K562 (cell line): Measurements from ENCODE around the gene CCM2. TPM values are rescaled to one million over a fixed set of nuclear protein-coding genes. Genes with fewer than 3 reads are reported as not detected.

Experiments used
- COPS2 ChIP-seq: fragments of 450-650 bp; conservative IDR thresholded peaks from 2 replicates; pipeline ENCODE4 v1.6.1; 2016; ENCODE audit warnings: mild to moderate bottlenecking, moderate library complexity
- CREBBP ChIP-seq: IDR thresholded peaks from one replicate; pipeline ENCODE4 v1.6.1; 2012; ENCODE audit warnings: low read depth, mild to moderate bottlenecking, control low read depth, inconsistent platforms, low read length
- FOXA1 ChIP-seq: fragments of 450-650 bp; IDR thresholded peaks from 2 replicates; pipeline ENCODE4 v1.6.1; 2016; ENCODE audit warnings: mild to moderate bottlenecking, borderline replicate concordance
- GABPA ChIP-seq: fragments of 200-800 bp; sonication (Bioruptor generic); conservative IDR thresholded peaks from 2 replicates; pipeline ENCODE4 v1.6.1; 2016; ENCODE audit warnings: low read depth, missing genetic modification characterization, missing compliant biosample characterization
- GATAD2A ChIP-seq: fragments of 450-650 bp; IDR thresholded peaks from 2 replicates; pipeline ENCODE4 v1.6.1; 2017
- HSF4 ChIP-seq: fragments of 250-450 bp; sonication (Bioruptor Pico); IDR thresholded peaks from 2 replicates; pipeline ENCODE4 v2.1.2; 2022; ENCODE audit warnings: mild to moderate bottlenecking, moderate library complexity, borderline replicate concordance
- KDM4B ChIP-seq, 2 experiments: fragments of 450-650 bp in 1 of 2; sonication (generic) in 1 of 2; IDR thresholded peaks; 2 replicates each; pipeline ENCODE4 v1.6.1; 2016 to 2017; ENCODE audit warnings: borderline replicate concordance in 2 of 2, antibody characterized with exemption in 1 of 2, low read depth in 1 of 2, mild to moderate bottlenecking in 1 of 2
- LEF1 ChIP-seq: fragments of 450-650 bp; IDR thresholded peaks from 2 replicates; pipeline ENCODE4 v1.6.1; 2016; ENCODE audit warnings: mild to moderate bottlenecking
- MAFK ChIP-seq: IDR thresholded peaks from 2 replicates; pipeline ENCODE4 v1.6.1; 2011; ENCODE audit warnings: low read length, improper control_type of control experiment
- MTA2 ChIP-seq: fragments of 450-650 bp; IDR thresholded peaks from 2 replicates; pipeline ENCODE4 v1.6.1; 2016; ENCODE audit warnings: low read depth
- NCOA4 ChIP-seq: fragments of 450-650 bp; IDR thresholded peaks from 2 replicates; pipeline ENCODE4 v1.6.1; 2018; ENCODE audit warnings: mild to moderate bottlenecking; ENCODE audit not compliant: partially characterized antibody
- SPI1 ChIP-seq: IDR thresholded peaks from 2 replicates; pipeline ENCODE4 v1.6.1; 2011; ENCODE audit warnings: low read depth, low read length, control low read depth, borderline replicate concordance
- TEAD2 ChIP-seq: fragments of 450-650 bp; IDR thresholded peaks from 2 replicates; pipeline ENCODE4 v1.6.1; 2016; ENCODE audit warnings: missing genetic modification characterization, control low read depth, missing compliant biosample characterization
- XRCC3 ChIP-seq: fragments of 450-650 bp; IDR thresholded peaks from 2 replicates; pipeline ENCODE4 v1.6.1; 2017; ENCODE audit warnings: mild to moderate bottlenecking, moderate library complexity
- ZNF165 ChIP-seq: fragments of 250-450 bp; sonication (Bioruptor Pico); IDR thresholded peaks from 2 replicates; pipeline ENCODE4 v1.4.0; 2020; ENCODE audit warnings: borderline replicate concordance
- ZNF239 ChIP-seq: fragments of 250-450 bp; sonication (Bioruptor Pico); IDR thresholded peaks from 2 replicates; pipeline ENCODE4 v1.4.0; 2020; ENCODE audit warnings: mild to moderate bottlenecking
- ZNF551 ChIP-seq: fragments of 250-450 bp; sonication (Bioruptor Pico); IDR thresholded peaks from 2 replicates; pipeline ENCODE4 v1.5.0; 2021; ENCODE audit warnings: mild to moderate bottlenecking, moderate library complexity
- ZNF785 ChIP-seq: fragments of 250-450 bp; sonication (Bioruptor Pico); IDR thresholded peaks from 2 replicates; pipeline ENCODE4 v1.4.0; 2020; ENCODE audit warnings: mild to moderate bottlenecking
- polyA plus RNA-seq, 8 experiments: library from polyadenylated mRNA; depleted of rRNA in 4 of 8; stranded (reverse) in 5 of 8; unstranded in 3 of 8; fragments of >200 nt; fragmentation: Nextera tagmentation in 2 of 8; fragmentation: Illumina TruSeq in 1 of 8; extraction: Ambion mirVana in 2 of 8; extraction: Trizol in 1 of 8; gene quantifications; 2 replicates each; pipeline versions ENCODE4 v1.2.1 to v1.2.3, GENCODE V29; 2011 to 2014; ENCODE audit warnings: inconsistent platforms in 1 of 8, missing spikeins in 1 of 8
- total RNA-seq, 7 experiments: library from RNA; depleted of rRNA in 6 of 7; stranded (reverse); fragments of >200 nt in 6 of 7; fragmentation: Illumina TruSeq in 2 of 7; extraction: Trizol in 2 of 7; gene quantifications; 2 replicates each; pipeline versions ENCODE4 v1.2.1 to v1.2.3, GENCODE V29; 2011 to 2021; ENCODE audit warnings: low replicate concordance in 1 of 7
- TF ChIP-seq, protein P1 (sequence below): fragments of 450-650 bp; formaldehyde crosslinking; IDR thresholded peaks from 2 replicates; pipeline ENCODE4 v1.4.0; 2020; ENCODE audit warnings: mild to moderate bottlenecking
- TF ChIP-seq, protein P2 (sequence below), 2 experiments: fragments of 450-650 bp in 1 of 2; sonication (generic) in 1 of 2; formaldehyde crosslinking in 1 of 2; IDR thresholded peaks in 1 of 2; conservative IDR thresholded peaks in 1 of 2; 2 replicates each; pipeline versions ENCODE4 v1.6.1 to v1.8.1; 2016 to 2023; ENCODE audit warnings: mild to moderate bottlenecking in 2 of 2, moderate library complexity in 2 of 2, inconsistent platforms in 1 of 2, missing genetic modification reagents in 1 of 2
- TF ChIP-seq, protein P3 (sequence below): fragments of 450-650 bp; formaldehyde crosslinking; IDR thresholded peaks from 2 replicates; pipeline ENCODE4 v1.4.0; 2020; ENCODE audit warnings: mild to moderate bottlenecking, moderate library complexity
- TF ChIP-seq, protein P4 (sequence below): fragments of 250-450 bp; sonication (Bioruptor Pico); IDR thresholded peaks from 2 replicates; pipeline ENCODE4 v1.4.0; 2020; ENCODE audit warnings: mild to moderate bottlenecking
- TF ChIP-seq, protein P5 (sequence below): sonication (generic); formaldehyde crosslinking; IDR thresholded peaks from 2 replicates; pipeline ENCODE4 v1.8.1; 2022; ENCODE audit warnings: missing genetic modification reagents

The CCM2 gene
- total and polyA plus RNA-seq, 9 of the 15 experiments (the other 6 are each of a cell fraction or from before 2014, with no cell fraction given): 0.41 to 38.6 (median 25.9) TPM

DNA sequence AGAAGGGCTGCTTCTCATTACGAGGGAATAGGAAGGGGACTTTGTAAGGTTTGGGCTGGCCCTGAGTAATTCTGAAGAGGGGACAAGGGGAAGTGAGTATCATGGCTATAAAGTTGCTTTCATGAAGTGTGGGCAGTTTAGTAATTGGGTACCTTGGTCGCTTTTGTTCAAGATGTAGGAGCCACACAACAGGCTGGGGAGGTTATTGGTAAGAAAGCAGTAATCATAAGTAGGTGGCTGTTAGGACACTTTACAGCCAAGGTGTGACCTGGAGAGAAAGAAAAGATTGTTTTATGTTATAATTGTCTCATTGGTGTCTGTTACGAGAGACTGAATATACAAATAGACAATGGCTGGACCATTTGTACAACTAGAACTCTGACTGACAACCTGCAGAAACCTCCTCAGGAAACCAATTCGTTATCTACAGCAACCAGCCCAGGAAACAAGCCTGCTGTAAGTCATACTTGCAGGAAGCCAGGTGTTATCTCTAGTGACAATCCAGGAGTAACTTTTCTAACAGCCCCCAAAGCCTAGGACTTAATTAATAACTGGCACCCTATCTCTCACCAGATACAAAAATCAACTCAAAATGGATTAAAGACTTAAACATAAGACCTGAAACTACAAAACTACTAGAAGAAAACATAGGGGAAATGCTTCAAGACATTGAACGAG, 5.0 kb upstream of the CCM2 start (continued):
- TF ChIP-seq MAFK (peak; percentile 3; the same call in 1 of the 2 replicates), COPS2 (no peak), HSF4 (CRISPR knock-in tag) (no peak), FOXA1 (no peak), ZNF165 (CRISPR knock-in tag) (no peak), MTA2 (peak; percentile 96), GATAD2A (peak; percentile 96), ZNF785 (CRISPR knock-in tag) (no peak), GABPA (tag) (peak; percentile 65), SPI1 (peak; percentile 24; the same call in 1 of the 2 replicates), KDM4B (IDR thresholded peaks at IDR 0.05; ENCODE audit: borderline replicate concordance in 2 of 2, low read depth in 1 of 2) (no peak), XRCC3 (no peak), NCOA4 (no peak), ZNF551 (CRISPR knock-in tag) (no peak), CREBBP (no peak), ZNF239 (CRISPR knock-in tag) (no peak), TEAD2 (tag) (no peak), LEF1 (peak; percentile 97)
- TF ChIP-seq, protein P1, sequence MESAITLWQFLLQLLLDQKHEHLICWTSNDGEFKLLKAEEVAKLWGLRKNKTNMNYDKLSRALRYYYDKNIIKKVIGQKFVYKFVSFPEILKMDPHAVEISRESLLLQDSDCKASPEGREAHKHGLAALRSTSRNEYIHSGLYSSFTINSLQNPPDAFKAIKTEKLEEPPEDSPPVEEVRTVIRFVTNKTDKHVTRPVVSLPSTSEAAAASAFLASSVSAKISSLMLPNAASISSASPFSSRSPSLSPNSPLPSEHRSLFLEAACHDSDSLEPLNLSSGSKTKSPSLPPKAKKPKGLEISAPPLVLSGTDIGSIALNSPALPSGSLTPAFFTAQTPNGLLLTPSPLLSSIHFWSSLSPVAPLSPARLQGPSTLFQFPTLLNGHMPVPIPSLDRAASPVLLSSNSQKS (CRISPR knock-in tag): no peak
- TF ChIP-seq, protein P2, sequence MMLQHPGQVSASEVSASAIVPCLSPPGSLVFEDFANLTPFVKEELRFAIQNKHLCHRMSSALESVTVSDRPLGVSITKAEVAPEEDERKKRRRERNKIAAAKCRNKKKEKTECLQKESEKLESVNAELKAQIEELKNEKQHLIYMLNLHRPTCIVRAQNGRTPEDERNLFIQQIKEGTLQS (IDR thresholded peaks at IDR 0.05): peak; percentile 53
- TF ChIP-seq, protein P2 (CRISPR knock-in tag; conservative IDR thresholded peaks at IDR 0.05): no peak
- TF ChIP-seq, protein P3, sequence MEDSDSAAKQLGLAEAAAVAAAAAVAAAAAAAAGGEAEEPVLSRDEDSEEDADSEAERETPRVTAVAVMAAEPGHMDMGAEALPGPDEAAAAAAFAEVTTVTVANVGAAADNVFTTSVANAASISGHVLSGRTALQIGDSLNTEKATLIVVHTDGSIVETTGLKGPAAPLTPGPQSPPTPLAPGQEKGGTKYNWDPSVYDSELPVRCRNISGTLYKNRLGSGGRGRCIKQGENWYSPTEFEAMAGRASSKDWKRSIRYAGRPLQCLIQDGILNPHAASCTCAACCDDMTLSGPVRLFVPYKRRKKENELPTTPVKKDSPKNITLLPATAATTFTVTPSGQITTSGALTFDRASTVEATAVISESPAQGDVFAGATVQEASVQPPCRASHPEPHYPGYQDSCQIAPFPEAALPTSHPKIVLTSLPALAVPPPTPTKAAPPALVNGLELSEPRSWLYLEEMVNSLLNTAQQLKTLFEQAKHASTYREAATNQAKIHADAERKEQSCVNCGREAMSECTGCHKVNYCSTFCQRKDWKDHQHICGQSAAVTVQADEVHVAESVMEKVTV (CRISPR knock-in tag): no peak; the same call in 1 of the 2 replicates
- TF ChIP-seq, protein P4, sequence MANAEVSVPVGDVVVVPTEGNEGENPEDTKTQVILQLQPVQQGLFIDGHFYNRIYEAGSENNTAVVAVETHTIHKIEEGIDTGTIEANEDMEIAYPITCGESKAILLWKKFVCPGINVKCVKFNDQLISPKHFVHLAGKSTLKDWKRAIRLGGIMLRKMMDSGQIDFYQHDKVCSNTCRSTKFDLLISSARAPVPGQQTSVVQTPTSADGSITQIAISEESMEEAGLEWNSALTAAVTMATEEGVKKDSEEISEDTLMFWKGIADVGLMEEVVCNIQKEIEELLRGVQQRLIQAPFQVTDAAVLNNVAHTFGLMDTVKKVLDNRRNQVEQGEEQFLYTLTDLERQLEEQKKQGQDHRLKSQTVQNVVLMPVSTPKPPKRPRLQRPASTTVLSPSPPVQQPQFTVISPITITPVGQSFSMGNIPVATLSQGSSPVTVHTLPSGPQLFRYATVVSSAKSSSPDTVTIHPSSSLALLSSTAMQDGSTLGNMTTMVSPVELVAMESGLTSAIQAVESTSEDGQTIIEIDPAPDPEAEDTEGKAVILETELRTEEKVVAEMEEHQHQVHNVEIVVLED (CRISPR knock-in tag): no peak
- TF ChIP-seq, protein P5, sequence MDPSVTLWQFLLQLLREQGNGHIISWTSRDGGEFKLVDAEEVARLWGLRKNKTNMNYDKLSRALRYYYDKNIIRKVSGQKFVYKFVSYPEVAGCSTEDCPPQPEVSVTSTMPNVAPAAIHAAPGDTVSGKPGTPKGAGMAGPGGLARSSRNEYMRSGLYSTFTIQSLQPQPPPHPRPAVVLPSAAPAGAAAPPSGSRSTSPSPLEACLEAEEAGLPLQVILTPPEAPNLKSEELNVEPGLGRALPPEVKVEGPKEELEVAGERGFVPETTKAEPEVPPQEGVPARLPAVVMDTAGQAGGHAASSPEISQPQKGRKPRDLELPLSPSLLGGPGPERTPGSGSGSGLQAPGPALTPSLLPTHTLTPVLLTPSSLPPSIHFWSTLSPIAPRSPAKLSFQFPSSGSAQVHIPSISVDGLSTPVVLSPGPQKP (CRISPR knock-in tag): no peak
